CD4-positive, alpha-beta T cell (primary cell): Measurements from ENCODE around the gene C6orf132. TPM values are rescaled to one million over a fixed set of nuclear protein-coding genes. Genes with fewer than 3 reads are reported as not detected.

ENCODE experiments used
- ATAC-seq: fragments of 200-7000 bp; cut with Tn5 transposase; one replicate; pipeline ENCODE4 v1.10.0; 2022; ENCODE audit warnings: mild to moderate bottlenecking; ENCODE audit not compliant: poor library complexity
- CTCF ChIA-PET: fragments of 350-600 bp; sonication (Branson Sonifier 250); formaldehyde crosslinking; loops from one replicate; lab custom pipeline; 2021; ENCODE audit warnings: antibody characterized with exemption, inconsistent platforms; lab: Charles Lee
- POLR2A ChIA-PET: fragments of 350-600 bp; sonication (Branson Sonifier 250); formaldehyde crosslinking; loops from one replicate; lab custom pipeline; 2021; ENCODE audit warnings: antibody characterized with exemption, inconsistent platforms; lab: Charles Lee
- DNase-seq, 14 experiments: peaks; one replicate each; pipeline ENCODE4 v3.0.0-alpha.2; 2013 to 2020; ENCODE audit warnings: mixed read lengths in 2 of 14
- H3K27ac ChIP-seq, 2 donors: one replicate each; pipeline versions ENCODE4 v1.5.1 to v1.7.0; 2013; ENCODE audit warnings: low read length in 2 of 2, low read depth in 1 of 2, mild to moderate bottlenecking in 1 of 2
- H3K27me3 ChIP-seq, 2 experiments: 1 replicate in 1 of 2; 2 replicates in 1 of 2; pipeline versions ENCODE4 v1.6.1 to v1.7.0; 2013; ENCODE audit warnings: low read length in 2 of 2, control low read depth in 1 of 2, mild to moderate bottlenecking in 1 of 2, moderate library complexity in 1 of 2; ENCODE audit not compliant: insufficient read depth in 2 of 2, control insufficient read depth in 1 of 2
- H3K36me3 ChIP-seq: one replicate; pipeline ENCODE4 v1.6.1; 2013; ENCODE audit warnings: low read length, control low read depth; ENCODE audit not compliant: insufficient read depth
- H3K4me1 ChIP-seq: one replicate; pipeline ENCODE4 v1.6.1; 2013; ENCODE audit warnings: low read length, control low read depth; ENCODE audit not compliant: insufficient read depth
- H3K4me3 ChIP-seq: one replicate; pipeline ENCODE4 v1.5.1; 2013; ENCODE audit warnings: mild to moderate bottlenecking, low read length, moderate library complexity
- H3K9me3 ChIP-seq, 2 experiments: 1 replicate in 1 of 2; 2 replicates in 1 of 2; pipeline versions ENCODE4 v1.6.1 to v1.7.0; 2013; ENCODE audit warnings: low read length in 2 of 2, mild to moderate bottlenecking in 2 of 2, control low read depth in 1 of 2, moderate library complexity in 1 of 2; ENCODE audit not compliant: control insufficient read depth in 1 of 2, insufficient read depth in 1 of 2
- H3K27ac Mint-ChIP-seq: one replicate; pipeline ENCODE4 v1.8.0; 2020; ENCODE audit warnings: mixed read lengths
- H3K27me3 Mint-ChIP-seq: one replicate; pipeline ENCODE4 v1.8.0; 2021; ENCODE audit warnings: mixed read lengths
- H3K36me3 Mint-ChIP-seq: one replicate; pipeline ENCODE4 v1.8.0; 2021; ENCODE audit warnings: low read depth, mixed read lengths
- H3K4me1 Mint-ChIP-seq: one replicate; pipeline ENCODE4 v1.8.0; 2021; ENCODE audit warnings: low read depth, mixed read lengths
- H3K4me3 Mint-ChIP-seq: one replicate; pipeline ENCODE4 v1.8.0; 2020; ENCODE audit warnings: mild to moderate bottlenecking, mixed read lengths
- H3K9me3 Mint-ChIP-seq: one replicate; pipeline ENCODE4 v1.8.0; 2020; ENCODE audit warnings: mixed read lengths
- CTCF ChIP-seq: fragments of 200-600 bp; IDR thresholded peaks from one replicate; pipeline ENCODE4 v1.8.0; 2022; ENCODE audit warnings: antibody characterized with exemption, mild to moderate bottlenecking
- intact Hi-C, 2 experiments: fragments of 100-400 bp; cut with DNase I in 1 of 2; cut with micrococcal nuclease in 1 of 2; formaldehyde crosslinking; loops; one replicate each; pipeline versions ENCODE4 v1.15.1 to v1.9.0; 2023 to 2025; cut with DNase I, micrococcal nuclease
- total RNA-seq, 174 experiments: library from RNA in 2 of 174; stranded (reverse) in 2 of 174; gene quantifications; one replicate each; pipeline ENCODE4 v1.2.3 and lab custom pipeline; 2021 to 2026

The C6orf132 gene
- total RNA-seq, 2 experiments from 2014 or later: not detected

DNA sequence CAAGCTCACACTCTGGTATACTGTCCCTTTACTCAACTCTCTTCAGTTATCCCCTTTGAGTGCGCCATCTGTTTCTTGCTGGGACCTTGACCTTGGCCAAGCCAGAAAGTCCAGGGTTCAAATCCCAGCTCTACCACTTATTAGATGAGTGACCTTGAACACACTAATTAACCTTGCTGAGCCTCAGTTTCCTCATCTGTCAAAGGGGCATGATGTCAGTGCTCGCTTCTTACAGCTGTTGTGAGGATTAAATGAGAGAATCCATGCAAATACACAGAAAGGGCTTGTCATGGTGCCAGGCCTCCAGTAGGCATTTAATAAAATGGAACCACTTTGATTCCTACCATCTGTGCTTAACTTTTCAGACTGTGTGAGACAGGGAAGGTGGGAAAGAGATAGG, 34.3 kb downstream of the C6orf132 start:
- ATAC-seq: no peak
- intact Hi-C loops: no loop called here
- Mint-ChIP-seq H3K27ac (no peak overlapping the region), H3K4me1 (peaks cover 8% of the 10 kb centered on the region), H3K9me3 (no peaks in the 10 kb centered on the region), H3K4me3 (peak overlapping the region; percentile 27), H3K36me3 (no peaks in the 10 kb centered on the region), H3K27me3 (no peaks in the 10 kb centered on the region)
- TF ChIP-seq CTCF: no peak
- Histone ChIP-seq H3K27ac (no peak overlapping the region), H3K27me3 (no peaks in the 10 kb centered on the region), H3K9me3 (no peaks in the 10 kb centered on the region), H3K4me1 (peaks cover 11% of the 10 kb centered on the region), H3K36me3 (no peaks in the 10 kb centered on the region), H3K4me3 (no peak overlapping the region)
- ChIA-PET CTCF (no interaction called here), POLR2A (no interaction called here)
- no peak for DNase-seq

GRCh38 chr6:42106112-42107023, 36.1 kb downstream of the C6orf132 start:
- Histone ChIP-seq H3K27ac (no peak overlapping the region), H3K4me1 (peaks cover 11% of the 10 kb centered on the region), H3K27me3 (no peaks in the 10 kb centered on the region), H3K4me3 (no peak overlapping the region), H3K9me3 (no peaks in the 10 kb centered on the region), H3K36me3 (no peaks in the 10 kb centered on the region)
- CTCF ChIA-PET: no interaction called here
- DNase-seq (no peak), ATAC-seq (no peak)
- no peak for TF ChIP-seq CTCF
- Mint-ChIP-seq H3K27me3 (no peaks in the 10 kb centered on the region), H3K9me3 (no peaks in the 10 kb centered on the region), H3K4me1 (peaks cover 8% of the 10 kb centered on the region), H3K27ac (no peak overlapping the region), H3K4me3 (peak overlapping the region; percentile 42), H3K36me3 (no peaks in the 10 kb centered on the region)
- POLR2A ChIA-PET: no interaction called here
- intact Hi-C loops: no loop called here

- H3K4me3 ChIP-seq: no peak overlapping the region
- intact Hi-C loops: loop anchor here in 1 of 2 experiments (2.0 kb wide), 2 partner anchors 259 to 327 kb away; partner anchors contain the start of gene FRS3
- Mint-ChIP-seq H3K4me1 (peaks cover 8% of the 10 kb centered on the region), H3K27me3 (no peaks in the 10 kb centered on the region), H3K4me3 (peak overlapping the region; percentile 42), H3K36me3 (no peaks in the 10 kb centered on the region), H3K27ac (no peak overlapping the region), H3K9me3 (no peaks in the 10 kb centered on the region)
- H3K27me3 ChIP-seq: no peaks in the 10 kb centered on the region
- peaks cover 11% of the 10 kb centered on the region for H3K4me1 ChIP-seq
- CTCF ChIA-PET: no interaction called here
- ATAC-seq (no peak), DNase-seq (no peak)
- no peak overlapping the region for H3K27ac ChIP-seq
- TF ChIP-seq CTCF: no peak
- POLR2A ChIA-PET: no interaction called here
- H3K36me3 ChIP-seq: no peaks in the 10 kb centered on the region
- H3K9me3 ChIP-seq: no peaks in the 10 kb centered on the region
Observed at GRCh38 chr6:42105709-42106108, 36.7 kb downstream of the C6orf132 start.
